Vagina (tissue), 2 donors: ENCODE data around the gene TGOLN2. TPM values are rescaled to one million over a fixed set of nuclear protein-coding genes. Genes with fewer than 3 reads are reported as not detected.
A peak's percentile ranks its signal among the peaks of the same experiment; 100 is the strongest.

Source experiments
- DNase-seq, 2 donors: peaks; one replicate each; pipeline ENCODE4 v3.0.0-alpha.2; 2017; ENCODE audit errors: extremely low spot score in 2 of 2
- H3K27ac ChIP-seq: fragments of 200-600 bp; sonication (generic); one replicate; pipeline ENCODE4 v1.5.1; 2019
- H3K27me3 ChIP-seq: fragments of 200-600 bp; sonication (generic); one replicate; pipeline ENCODE4 v1.5.1; 2019
- H3K36me3 ChIP-seq, 2 donors: fragments of 200-600 bp; sonication (generic); one replicate each; pipeline ENCODE4 v1.5.1; 2017 to 2019
- H3K4me1 ChIP-seq: fragments of 200-600 bp; sonication (generic); one replicate; pipeline ENCODE4 v1.5.1; 2019
- H3K4me3 ChIP-seq, 2 donors: fragments of 200-600 bp; sonication (generic); 1 replicate in 1 of 2; 2 replicates in 1 of 2; pipeline ENCODE4 v1.5.1; 2016 to 2019
- H3K9me3 ChIP-seq: fragments of 200-600 bp; sonication (generic); one replicate; pipeline ENCODE4 v1.5.1; 2019
- POLR2A ChIP-seq, 2 donors: fragments of 450-650 bp; IDR thresholded peaks; one replicate each; pipeline ENCODE4 v1.6.1; 2017; ENCODE audit warnings: antibody characterized with exemption in 2 of 2, mild to moderate bottlenecking in 2 of 2, moderate library complexity in 2 of 2
- POLR2AphosphoS5 ChIP-seq, 2 donors: sonication (generic); formaldehyde crosslinking; IDR thresholded peaks; one replicate each; pipeline ENCODE4 v1.9.0; 2017; ENCODE audit warnings: antibody characterized with exemption in 2 of 2, mild to moderate bottlenecking in 2 of 2, low read depth in 1 of 2; ENCODE audit not compliant: insufficient read depth in 1 of 2
- intact Hi-C: fragments of 100-400 bp; cut with DNase I; formaldehyde crosslinking; loops from one replicate; pipeline ENCODE4 v1.15.1; 2023
- total RNA-seq: library from RNA; depleted of rRNA; stranded (reverse); fragments of >200 nt; gene quantifications from one replicate; pipeline ENCODE4 v1.2.3, GENCODE V29; 2016
- TF ChIP-seq, protein P1 (sequence below), 3 experiments: fragments of 450-650 bp in 2 of 3; fragments of 200-600 bp in 1 of 3; sonication (generic) in 1 of 3; IDR thresholded peaks; one replicate each; pipeline ENCODE4 v1.5.1; 2017 to 2019; ENCODE audit warnings: antibody characterized with exemption in 3 of 3, mild to moderate bottlenecking in 2 of 3, moderate library complexity in 2 of 3

The TGOLN2 gene
- total RNA-seq, 1 donor from 2014 or later, result 96.0 TPM

DNA sequence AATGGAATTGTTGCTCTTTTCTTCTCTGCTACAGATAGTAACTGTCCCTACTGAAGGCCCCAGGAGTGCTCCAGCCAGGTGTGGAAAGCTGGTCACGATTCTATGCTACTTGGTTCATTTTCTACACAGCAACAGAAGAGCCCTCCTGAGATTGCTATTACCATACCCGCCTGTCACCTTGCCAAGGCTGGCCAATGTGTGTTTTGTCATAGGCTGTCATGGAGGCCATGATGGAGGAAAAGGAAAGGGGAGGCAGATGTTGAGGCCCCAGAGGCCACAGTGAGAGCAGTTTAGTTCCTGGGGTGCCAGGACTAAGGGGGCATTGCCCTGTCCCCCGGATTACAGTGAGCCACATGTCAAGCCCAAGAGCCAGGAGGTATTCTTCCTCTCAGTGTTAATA is 27.7 kb upstream of the TGOLN2 start:
- H3K27ac ChIP-seq, result peak overlapping the region; percentile 76
- intact Hi-C loops, result loop anchor here (2.0 kb wide), 1 partner anchor 29 kb away; the partner anchor contains the start of gene TGOLN2

DNA sequence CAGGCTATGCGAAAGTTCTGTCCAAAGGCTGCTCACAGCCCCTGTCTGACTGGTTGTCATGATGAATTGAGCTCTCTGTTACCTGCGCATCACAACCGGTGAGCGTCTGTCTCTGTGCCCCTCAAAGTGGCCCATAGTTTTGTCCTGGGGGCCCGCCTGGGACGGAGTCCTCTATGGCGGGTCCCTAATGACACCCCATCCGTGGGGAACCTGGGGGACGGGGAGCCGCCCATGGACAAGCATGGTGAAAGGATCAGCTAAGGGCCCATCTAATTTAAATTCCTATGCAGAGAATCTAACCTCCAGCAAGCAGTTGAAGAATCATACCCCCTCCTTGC is 27.3 kb upstream of the TGOLN2 start:
- TF ChIP-seq POLR2A (IDR thresholded peaks at IDR 0.05), result no peak
- TF ChIP-seq POLR2AphosphoS5 (IDR thresholded peaks at IDR 0.05; ENCODE audit: insufficient read depth in 1 of 2, low read depth in 1 of 2), result no peak
- TF ChIP-seq, protein P1, sequence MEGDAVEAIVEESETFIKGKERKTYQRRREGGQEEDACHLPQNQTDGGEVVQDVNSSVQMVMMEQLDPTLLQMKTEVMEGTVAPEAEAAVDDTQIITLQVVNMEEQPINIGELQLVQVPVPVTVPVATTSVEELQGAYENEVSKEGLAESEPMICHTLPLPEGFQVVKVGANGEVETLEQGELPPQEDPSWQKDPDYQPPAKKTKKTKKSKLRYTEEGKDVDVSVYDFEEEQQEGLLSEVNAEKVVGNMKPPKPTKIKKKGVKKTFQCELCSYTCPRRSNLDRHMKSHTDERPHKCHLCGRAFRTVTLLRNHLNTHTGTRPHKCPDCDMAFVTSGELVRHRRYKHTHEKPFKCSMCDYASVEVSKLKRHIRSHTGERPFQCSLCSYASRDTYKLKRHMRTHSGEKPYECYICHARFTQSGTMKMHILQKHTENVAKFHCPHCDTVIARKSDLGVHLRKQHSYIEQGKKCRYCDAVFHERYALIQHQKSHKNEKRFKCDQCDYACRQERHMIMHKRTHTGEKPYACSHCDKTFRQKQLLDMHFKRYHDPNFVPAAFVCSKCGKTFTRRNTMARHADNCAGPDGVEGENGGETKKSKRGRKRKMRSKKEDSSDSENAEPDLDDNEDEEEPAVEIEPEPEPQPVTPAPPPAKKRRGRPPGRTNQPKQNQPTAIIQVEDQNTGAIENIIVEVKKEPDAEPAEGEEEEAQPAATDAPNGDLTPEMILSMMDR (IDR thresholded peaks at IDR 0.05), result no peak
- Histone ChIP-seq H3K9me3 (no peaks in the 10 kb centered on the region), H3K4me3 (peak overlapping the region; percentile 58 to 76), H3K27ac (peak overlapping the region; percentile 76), H3K36me3 (peaks cover 0 to 35% of the 10 kb centered on the region in 2 donors), H3K27me3 (no peaks in the 10 kb centered on the region), H3K4me1 (peaks cover 30% of the 10 kb centered on the region)
- intact Hi-C loops, result loop anchor here (2.0 kb wide), 1 partner anchor 28 kb away; the partner anchor contains the start of gene TGOLN2
- no peak for DNase-seq

More for the DNA sequence above, 27.7 kb upstream of the TGOLN2 start:
- no peaks in the 10 kb centered on the region for H3K9me3 ChIP-seq
- TF ChIP-seq, protein P1 (IDR thresholded peaks at IDR 0.05), result no peak
- no peak for TF ChIP-seq POLR2A (IDR thresholded peaks at IDR 0.05)
- TF ChIP-seq POLR2AphosphoS5 (IDR thresholded peaks at IDR 0.05; ENCODE audit: insufficient read depth in 1 of 2, low read depth in 1 of 2), result no peak
- no peaks in the 10 kb centered on the region for H3K27me3 ChIP-seq
- H3K36me3 ChIP-seq, result peaks cover 0 to 30% of the 10 kb centered on the region in 2 donors
- H3K4me3 ChIP-seq, result peak overlapping the region; percentile 58 to 76
- H3K4me1 ChIP-seq, result peaks cover 30% of the 10 kb centered on the region
- DNase-seq, result no peak

DNA sequence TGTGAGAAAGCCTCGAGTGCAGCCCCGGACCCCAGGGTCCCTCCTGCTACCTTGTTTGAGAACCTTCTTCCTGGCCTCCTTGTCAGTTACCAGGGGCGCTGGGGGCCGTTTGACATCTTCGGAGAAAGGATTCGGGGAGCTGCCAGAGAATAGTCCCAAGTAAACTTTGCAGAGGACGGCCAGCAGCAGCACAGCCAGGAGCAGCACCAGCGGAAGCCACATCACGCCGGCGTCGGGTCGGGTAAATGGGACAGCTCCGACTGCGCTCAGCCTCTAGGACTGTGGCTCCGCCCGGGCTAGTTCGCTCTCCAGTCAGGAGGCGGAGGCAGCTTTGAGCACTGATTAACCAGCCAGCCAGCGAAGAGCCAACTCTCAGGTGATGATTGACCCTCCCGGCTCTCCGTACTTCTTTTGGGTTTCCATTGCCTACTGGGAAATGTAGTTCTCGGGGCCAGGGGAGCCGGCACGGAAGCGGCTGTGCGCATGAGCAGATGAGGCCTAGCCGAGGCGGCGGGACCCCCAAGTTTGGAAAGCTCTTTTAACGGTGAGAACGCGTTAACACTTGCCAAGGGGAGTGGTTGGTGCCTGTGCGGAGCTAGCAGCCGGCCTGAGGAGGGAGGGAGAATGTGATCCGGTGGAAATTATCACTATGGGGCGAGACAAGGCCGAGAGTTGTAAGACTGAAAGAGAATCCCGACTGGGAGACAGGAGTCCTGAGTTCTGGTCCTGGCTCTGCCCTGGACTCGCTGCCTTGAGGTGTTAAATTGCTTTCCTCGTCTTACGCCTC is 26.7 kb upstream of the TGOLN2 start, which contains the start of the genes ELMOD3 and RETSAT:
TSS of gene ELMOD3 (plus strand) at position 484 of the 787 bp plus-strand sequence. CDS start 2,430 bp downstream, outside the sequence.
TSS of gene RETSAT (minus strand) at position 243 of the 787 bp plus-strand sequence. CDS start at position 222, 21 bp downstream.
- peak; percentile 99 for DNase-seq
- Histone ChIP-seq H3K36me3 (peaks cover 0 to 36% of the 10 kb centered on the region in 2 donors), H3K27me3 (no peaks in the 10 kb centered on the region), H3K9me3 (no peaks in the 10 kb centered on the region), H3K27ac (peak within 1 kb of the TSS; percentile 76), H3K4me1 (peaks cover 30% of the 10 kb centered on the region), H3K4me3 (peak within 1 kb of the TSS; percentile 58 to 76)
- intact Hi-C loops, result loop anchor here (2.0 kb wide), 1 partner anchor 28 kb away; the partner anchor contains the start of gene TGOLN2
- TF ChIP-seq, protein P1 (IDR thresholded peaks at IDR 0.05), result no peak
- TF ChIP-seq POLR2AphosphoS5 (IDR thresholded peaks at IDR 0.05; ENCODE audit: insufficient read depth in 1 of 2, low read depth in 1 of 2), result peak; percentile 95 to 99
- TF ChIP-seq POLR2A (IDR thresholded peaks at IDR 0.05), result peak in 1 of 2 donors; percentile 76

DNA sequence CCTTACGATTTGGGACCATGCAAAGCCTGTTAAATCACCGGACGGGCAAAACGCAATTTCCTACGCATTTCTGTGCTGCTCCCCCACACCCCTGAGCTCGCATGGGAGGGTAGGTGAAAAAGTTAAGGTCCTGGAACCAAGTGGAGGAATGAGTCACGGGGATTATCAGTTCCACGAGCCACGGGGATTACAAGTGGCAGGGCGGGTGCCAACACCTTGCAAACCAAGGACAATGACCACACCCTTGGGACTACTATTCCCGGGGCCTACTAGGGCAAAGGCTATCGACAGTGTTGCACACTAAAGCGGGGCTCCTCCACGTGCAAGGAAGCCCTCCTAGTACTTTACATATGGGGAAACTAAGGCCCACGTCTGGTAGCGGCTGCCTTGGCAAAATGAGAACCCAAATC is 26.1 kb upstream of the TGOLN2 start:
- intact Hi-C loops, result loop anchor here (2.0 kb wide), 1 partner anchor 27 kb away; the partner anchor contains the start of gene TGOLN2
- Histone ChIP-seq H3K4me3 (peak overlapping the region; percentile 58 to 76), H3K27me3 (no peaks in the 10 kb centered on the region), H3K27ac (peak overlapping the region; percentile 76), H3K36me3 (peaks cover 0 to 40% of the 10 kb centered on the region in 2 donors), H3K9me3 (no peaks in the 10 kb centered on the region), H3K4me1 (peaks cover 30% of the 10 kb centered on the region)
- no peak for TF ChIP-seq POLR2A (IDR thresholded peaks at IDR 0.05)
- TF ChIP-seq, protein P1 (IDR thresholded peaks at IDR 0.05), result no peak
- TF ChIP-seq POLR2AphosphoS5 (IDR thresholded peaks at IDR 0.05; ENCODE audit: insufficient read depth in 1 of 2, low read depth in 1 of 2), result no peak
- DNase-seq, result no peak
